Panc1 (cell line): ENCODE measurements around the gene PANX3. TPM values are rescaled to one million over a fixed set of nuclear protein-coding genes. Genes with fewer than 3 reads are reported as not detected.

Experiments used
- ATAC-seq: fragments of 200-7000 bp; cut with Tn5 transposase; 2 replicates; pipeline ENCODE4 v1.9.1; 2020; ENCODE audit warnings: mild to moderate bottlenecking, moderate library complexity
- BruUV-seq: library from RNA; stranded (reverse); fragments of 400-500 nt; replicated peaks from 2 replicates; lab custom pipeline; 2021; lab: Mats Ljungman, UMichigan
- CTCF ChIA-PET: fragments of 300-600 bp; sonication (Branson Sonifier 250); formaldehyde crosslinking; loops from one replicate; lab custom pipeline; 2022; ENCODE audit warnings: antibody characterized with exemption; lab: Charles Lee
- POLR2A ChIA-PET: fragments of 300-600 bp; sonication (Branson Sonifier 250); formaldehyde crosslinking; loops from one replicate; lab custom pipeline; 2022; ENCODE audit warnings: antibody characterized with exemption; lab: Charles Lee
- DNase-seq: peaks from one replicate; pipeline ENCODE4 v3.0.0-alpha.2; 2010; ENCODE audit warnings: low read depth, low spot score
- H3K27ac ChIP-seq: 2 replicates; pipeline ENCODE4 v1.5.1; 2011; ENCODE audit warnings: mild to moderate bottlenecking, low read length, inconsistent platforms
- H3K27me3 ChIP-seq: fragments of 200-500 bp; sonication (Bioruptor generic); 2 replicates; pipeline ENCODE4 v1.6.0; 2014; ENCODE audit warnings: low read length, inconsistent platforms; ENCODE audit not compliant: control insufficient read depth, insufficient read depth
- H3K36me3 ChIP-seq: fragments of 200-500 bp; sonication (Bioruptor generic); 2 replicates; pipeline ENCODE4 v1.5.1; 2014; ENCODE audit warnings: inconsistent platforms, mild to moderate bottlenecking, low read length, moderate library complexity; ENCODE audit not compliant: control insufficient read depth, insufficient read depth
- H3K4me1 ChIP-seq: 2 replicates; pipeline ENCODE4 v1.5.1; 2011; ENCODE audit warnings: inconsistent platforms, mild to moderate bottlenecking, low read length, moderate library complexity; ENCODE audit not compliant: control insufficient read depth, insufficient read depth
- H3K4me3 ChIP-seq, 2 experiments: 2 replicates each; pipeline ENCODE4 v1.5.1; 2011 to 2012; ENCODE audit warnings: low read depth in 2 of 2, low read length in 2 of 2, mild to moderate bottlenecking in 2 of 2, inconsistent platforms in 1 of 2, moderate library complexity in 1 of 2
- H3K9me3 ChIP-seq: fragments of 200-500 bp; sonication (Bioruptor generic); 2 replicates; pipeline ENCODE4 v1.5.1; 2014; ENCODE audit warnings: low read depth, mild to moderate bottlenecking, inconsistent platforms, low read length, moderate library complexity; ENCODE audit not compliant: control insufficient read depth, insufficient read depth
- CTCF ChIP-seq: fragments of 450-650 bp; IDR thresholded peaks from 2 replicates; pipeline ENCODE4 v1.5.1; 2017; ENCODE audit warnings: mild to moderate bottlenecking
- POLR2AphosphoS5 ChIP-seq: IDR thresholded peaks from 2 replicates; pipeline ENCODE4 v1.6.1; 2012; ENCODE audit warnings: mild to moderate bottlenecking, low read depth, low read length, moderate library complexity
- REST ChIP-seq, 2 experiments: IDR thresholded peaks; 2 replicates each; pipeline ENCODE4 v1.6.1; 2011 to 2012; ENCODE audit warnings: low read depth in 2 of 2, control low read depth in 1 of 2, low read length in 1 of 2, mild to moderate bottlenecking in 1 of 2, moderate library complexity in 1 of 2; ENCODE audit not compliant: insufficient read depth in 1 of 2
- SIN3A ChIP-seq: IDR thresholded peaks from 2 replicates; pipeline ENCODE4 v1.6.1; 2012; ENCODE audit warnings: low read depth, mild to moderate bottlenecking, low read length, moderate library complexity, borderline replicate concordance; ENCODE audit not compliant: insufficient read depth
- TCF7L2 ChIP-seq: IDR thresholded peaks from 2 replicates; pipeline ENCODE4 v1.6.1; 2011; ENCODE audit warnings: mild to moderate bottlenecking, low read depth, low read length, inconsistent platforms
- in situ Hi-C: cut with HindIII; loops from 2 replicates; pipeline ENCODE4 v1.10.0; 2016; ENCODE audit warnings: low sequenced_read_pairs, low pct_unique_long_range_greater_than_20kb
- intact Hi-C: fragments of 100-400 bp; cut with micrococcal nuclease; formaldehyde crosslinking; loops from one replicate; pipeline ENCODE4 v1.10.0; 2022; ENCODE audit not compliant: unreplicated experiment
- total RNA-seq: library from RNA; stranded (reverse); gene quantifications from one replicate; pipeline ENCODE4 v1.2.1, GENCODE V29; 2021; ENCODE audit not compliant: unreplicated experiment

Gene PANX3
- total RNA-seq, 1 experiment from 2014 or later: not detected

GRCh38 chr11:124661553-124661952 is 50.3 kb downstream of the PANX3 start:
- intact Hi-C loops (no loop called here), in situ Hi-C loops (loop anchor here (10.0 kb wide), 1 partner anchor 173 kb away; no protein-coding TSS in a partner anchor)
- H3K27me3 ChIP-seq: no peaks in the 10 kb centered on the region
- POLR2A ChIA-PET: no interaction called here
- no peak overlapping the region for H3K27ac ChIP-seq
- TF ChIP-seq SIN3A (no peak), CTCF (no peak), TCF7L2 (no peak), POLR2AphosphoS5 (no peak), REST (IDR thresholded peaks at IDR 0.05; ENCODE audit: insufficient read depth in 1 of 2, low read depth in 2 of 2, low read length in 1 of 2) (no peak)
- H3K4me3 ChIP-seq: no peak overlapping the region
- no peaks in the 10 kb centered on the region for H3K36me3 ChIP-seq
- H3K4me1 ChIP-seq: no peaks in the 10 kb centered on the region
- no TSS peak for BruUV-seq
- ATAC-seq (no peak), DNase-seq (no peak)
- H3K9me3 ChIP-seq: no peaks in the 10 kb centered on the region
- CTCF ChIA-PET: interaction anchor here (1.0 kb wide), 1 partner anchor 101 kb away, joined by 4 read pairs; no protein-coding TSS in a partner anchor

- in situ Hi-C loops (loop anchor here (10.0 kb wide), 1 partner anchor 173 kb away; no protein-coding TSS in a partner anchor), intact Hi-C loops (no loop called here)
- H3K4me1 ChIP-seq: no peaks in the 10 kb centered on the region
- no peaks in the 10 kb centered on the region for H3K36me3 ChIP-seq
- no peak for DNase-seq
- POLR2A ChIA-PET: no interaction called here
- H3K4me3 ChIP-seq: no peak overlapping the region
- H3K9me3 ChIP-seq: no peaks in the 10 kb centered on the region
- no peaks in the 10 kb centered on the region for H3K27me3 ChIP-seq
- ATAC-seq: no peak
- CTCF ChIA-PET: interaction anchor here (1.0 kb wide), 1 partner anchor 100 kb away, joined by 4 read pairs; no protein-coding TSS in a partner anchor
- no peak overlapping the region for H3K27ac ChIP-seq
- no TSS peak for BruUV-seq
- TF ChIP-seq CTCF (no peak), REST (IDR thresholded peaks at IDR 0.05; ENCODE audit: insufficient read depth in 1 of 2, low read depth in 2 of 2, low read length in 1 of 2) (no peak), SIN3A (no peak), POLR2AphosphoS5 (no peak), TCF7L2 (no peak)
Observed at GRCh38 chr11:124662106-124662505, 50.9 kb downstream of the PANX3 start.
